ENCODE results near the gene ZNF429. TPM values are rescaled to one million over a fixed set of nuclear protein-coding genes. Genes with fewer than 3 reads are reported as not detected.
A peak's percentile ranks its signal among the peaks of the same experiment; 100 is the strongest.
"Not testable (repeated sequence)": the region's sequence is repeated elsewhere in the genome, so short reads cannot be mapped to it uniquely, and the experiment has no call there.

Gene ZNF429
- 14.8 TPM for polyA plus RNA-seq (2013, experiment 1 of 4)
- polyA plus RNA-seq (2013, experiment 2 of 4), result 18.7 TPM
- 13.0 TPM for polyA plus RNA-seq (2013, experiment 3 of 4)
- 12.3 TPM for polyA plus RNA-seq (2013, experiment 4 of 4)

GRCh38 chr19:21505459-21506451 is at the start of gene ZNF429:
Gene ZNF429 (plus strand): TSS chr19:21505602. CDS start chr19:21505772, 170 bp downstream.
- H3K36me3 ChIP-seq (ENCODE audit: control insufficient read depth, insufficient read depth, low read length), result peaks cover 25% of the 10 kb centered on the region
- WGBS, 2 experiments, result 3 to 4% methylated on average over 43 of the region's 43 CpGs
- H3K27ac ChIP-seq (ENCODE audit: insufficient read depth, low read depth, low read length, poor library complexity, severe bottlenecking), result peak within 1 kb of the TSS; percentile 95

GRCh38 chr19:21460686-21461085 is 44.7 kb upstream of the ZNF429 start:
- Histone ChIP-seq H3K4me1 (ENCODE audit: control insufficient read depth, insufficient read depth, low read length) (no peaks in the 10 kb centered on the region), H3K4me3 (ENCODE audit: insufficient read depth, low read depth, low read length) (no peak overlapping the region), H3K36me3 (ENCODE audit: control insufficient read depth, insufficient read depth, low read length) (peaks cover 19% of the 10 kb centered on the region), H3K27me3 (ENCODE audit: control insufficient read depth, insufficient read depth, low read length, poor library complexity, severe bottlenecking) (no peaks in the 10 kb centered on the region), H3K27ac (ENCODE audit: insufficient read depth, low read depth, low read length, poor library complexity, severe bottlenecking) (no peak overlapping the region), H3K9me3 (ENCODE audit: control insufficient read depth, low read length) (peaks cover 3% of the 10 kb centered on the region)

More at GRCh38 chr19:21505459-21506451, at the start of gene ZNF429:
- no peaks in the 10 kb centered on the region for H3K27me3 ChIP-seq (ENCODE audit: control insufficient read depth, insufficient read depth, low read length, poor library complexity, severe bottlenecking)
- H3K4me1 ChIP-seq (ENCODE audit: control insufficient read depth, insufficient read depth, low read length), result peaks cover 3% of the 10 kb centered on the region
- H3K4me3 ChIP-seq (ENCODE audit: insufficient read depth, low read depth, low read length), result peak within 1 kb of the TSS; percentile 79
- peaks cover 2% of the 10 kb centered on the region for H3K9me3 ChIP-seq (ENCODE audit: control insufficient read depth, low read length)

- 87 to 89% methylated on average over 16 of the region's 16 CpGs for WGBS, 2 experiments
- Histone ChIP-seq H3K4me3 (ENCODE audit: insufficient read depth, low read depth, low read length) (peak overlapping the region; percentile 93), H3K4me1 (ENCODE audit: control insufficient read depth, insufficient read depth, low read length) (no peaks in the 10 kb centered on the region), H3K27ac (ENCODE audit: insufficient read depth, low read depth, low read length, poor library complexity, severe bottlenecking) (no peak overlapping the region), H3K27me3 (ENCODE audit: control insufficient read depth, insufficient read depth, low read length, poor library complexity, severe bottlenecking) (no peaks in the 10 kb centered on the region), H3K36me3 (ENCODE audit: control insufficient read depth, insufficient read depth, low read length) (peaks cover 9% of the 10 kb centered on the region), H3K9me3 (ENCODE audit: control insufficient read depth, low read length) (peaks cover 3% of the 10 kb centered on the region)
Observed at GRCh38 chr19:21462540-21462939, 42.9 kb upstream of the ZNF429 start.

- 5% methylated on average over 38 of the region's 38 CpGs for WGBS, 2 experiments
- H3K36me3 ChIP-seq (ENCODE audit: control insufficient read depth, insufficient read depth, low read length), result peaks cover 9% of the 10 kb centered on the region
- H3K9me3 ChIP-seq (ENCODE audit: control insufficient read depth, low read length), result peaks cover 3% of the 10 kb centered on the region
- H3K4me3 ChIP-seq (ENCODE audit: insufficient read depth, low read depth, low read length), result peak overlapping the region; percentile 93
- H3K27ac ChIP-seq (ENCODE audit: insufficient read depth, low read depth, low read length, poor library complexity, severe bottlenecking), result peak overlapping the region; percentile 81
- no peaks in the 10 kb centered on the region for H3K27me3 ChIP-seq (ENCODE audit: control insufficient read depth, insufficient read depth, low read length, poor library complexity, severe bottlenecking)
- H3K4me1 ChIP-seq (ENCODE audit: control insufficient read depth, insufficient read depth, low read length), result no peaks in the 10 kb centered on the region
Observed at GRCh38 chr19:21463449-21464105, 41.8 kb upstream of the ZNF429 start.

- WGBS, 2 experiments, result 85 to 88% methylated on average over 8 of the region's 8 CpGs
- no peak overlapping the region for H3K27ac ChIP-seq (ENCODE audit: insufficient read depth, low read depth, low read length, poor library complexity, severe bottlenecking)
- no peaks in the 10 kb centered on the region for H3K36me3 ChIP-seq (ENCODE audit: control insufficient read depth, insufficient read depth, low read length)
- no peak overlapping the region for H3K4me3 ChIP-seq (ENCODE audit: insufficient read depth, low read depth, low read length)
- H3K27me3 ChIP-seq (ENCODE audit: control insufficient read depth, insufficient read depth, low read length, poor library complexity, severe bottlenecking), result no peaks in the 10 kb centered on the region
- H3K4me1 ChIP-seq (ENCODE audit: control insufficient read depth, insufficient read depth, low read length), result no peaks in the 10 kb centered on the region
- H3K9me3 ChIP-seq (ENCODE audit: control insufficient read depth, low read length), result peaks cover 3% of the 10 kb centered on the region
Observed at GRCh38 chr19:21466627-21467026, 38.8 kb upstream of the ZNF429 start.

GRCh38 chr19:21468791-21469190 is 36.6 kb upstream of the ZNF429 start:
- Histone ChIP-seq H3K27ac (ENCODE audit: insufficient read depth, low read depth, low read length, poor library complexity, severe bottlenecking) (no peak overlapping the region), H3K36me3 (ENCODE audit: control insufficient read depth, insufficient read depth, low read length) (no peaks in the 10 kb centered on the region), H3K27me3 (ENCODE audit: control insufficient read depth, insufficient read depth, low read length, poor library complexity, severe bottlenecking) (no peaks in the 10 kb centered on the region), H3K4me1 (ENCODE audit: control insufficient read depth, insufficient read depth, low read length) (no peaks in the 10 kb centered on the region), H3K4me3 (ENCODE audit: insufficient read depth, low read depth, low read length) (no peak overlapping the region), H3K9me3 (ENCODE audit: control insufficient read depth, low read length) (no peaks in the 10 kb centered on the region)
- WGBS, 2 experiments, result 91 to 92% methylated on average over 5 of the region's 5 CpGs

GRCh38 chr19:21472507-21472906 is 32.9 kb upstream of the ZNF429 start:
- H3K27me3 ChIP-seq (ENCODE audit: control insufficient read depth, insufficient read depth, low read length, poor library complexity, severe bottlenecking), result no peaks in the 10 kb centered on the region
- no peaks in the 10 kb centered on the region for H3K36me3 ChIP-seq (ENCODE audit: control insufficient read depth, insufficient read depth, low read length)
- no peak overlapping the region for H3K27ac ChIP-seq (ENCODE audit: insufficient read depth, low read depth, low read length, poor library complexity, severe bottlenecking)
- no peak overlapping the region for H3K4me3 ChIP-seq (ENCODE audit: insufficient read depth, low read depth, low read length)
- H3K9me3 ChIP-seq (ENCODE audit: control insufficient read depth, low read length), result no peaks in the 10 kb centered on the region
- H3K4me1 ChIP-seq (ENCODE audit: control insufficient read depth, insufficient read depth, low read length), result no peaks in the 10 kb centered on the region

GRCh38 chr19:21474671-21475181 is 30.7 kb upstream of the ZNF429 start:
- Histone ChIP-seq H3K9me3 (ENCODE audit: control insufficient read depth, low read length) (no peaks in the 10 kb centered on the region), H3K4me1 (ENCODE audit: control insufficient read depth, insufficient read depth, low read length) (no peaks in the 10 kb centered on the region), H3K27ac (ENCODE audit: insufficient read depth, low read depth, low read length, poor library complexity, severe bottlenecking) (peak overlapping the region; percentile 90), H3K36me3 (ENCODE audit: control insufficient read depth, insufficient read depth, low read length) (no peaks in the 10 kb centered on the region), H3K27me3 (ENCODE audit: control insufficient read depth, insufficient read depth, low read length, poor library complexity, severe bottlenecking) (no peaks in the 10 kb centered on the region), H3K4me3 (ENCODE audit: insufficient read depth, low read depth, low read length) (peak overlapping the region; percentile 59)
- 25 to 29% methylated on average over 37 of the region's 37 CpGs for WGBS, 2 experiments

- H3K27me3 ChIP-seq (ENCODE audit: control insufficient read depth, insufficient read depth, low read length, poor library complexity, severe bottlenecking); H3K4me3 ChIP-seq (ENCODE audit: insufficient read depth, low read depth, low read length); H3K9me3 ChIP-seq (ENCODE audit: control insufficient read depth, low read length); H3K4me1 ChIP-seq (ENCODE audit: control insufficient read depth, insufficient read depth, low read length); H3K27ac ChIP-seq (ENCODE audit: insufficient read depth, low read depth, low read length, poor library complexity, severe bottlenecking): not testable (repeated sequence)
- WGBS, 2 experiments, result 94 to 96% methylated on average over 12 to 13 of the region's 14 CpGs
- H3K36me3 ChIP-seq (ENCODE audit: control insufficient read depth, insufficient read depth, low read length), result peaks cover 21% of the 10 kb centered on the region
Observed at GRCh38 chr19:21482361-21482760, 23.0 kb upstream of the ZNF429 start.

GRCh38 chr19:21482863-21483276 is 22.5 kb upstream of the ZNF429 start:
- H3K27me3 ChIP-seq (ENCODE audit: control insufficient read depth, insufficient read depth, low read length, poor library complexity, severe bottlenecking), result no peaks in the 10 kb centered on the region
- 79% methylated on average over 18 of the region's 18 CpGs for WGBS, 2 experiments
- no peak overlapping the region for H3K4me3 ChIP-seq (ENCODE audit: insufficient read depth, low read depth, low read length)

More at GRCh38 chr19:21482863-21483276, 22.5 kb upstream of the ZNF429 start:
- Histone ChIP-seq H3K27ac (ENCODE audit: insufficient read depth, low read depth, low read length, poor library complexity, severe bottlenecking) (no peak overlapping the region), H3K9me3 (ENCODE audit: control insufficient read depth, low read length) (no peaks in the 10 kb centered on the region), H3K36me3 (ENCODE audit: control insufficient read depth, insufficient read depth, low read length) (peaks cover 26% of the 10 kb centered on the region), H3K4me1 (ENCODE audit: control insufficient read depth, insufficient read depth, low read length) (no peaks in the 10 kb centered on the region)
